Fibroblast of skin of right biceps (primary cell): ENCODE results near the gene GRIK4.
A peak's percentile ranks its signal among the peaks of the same experiment; 100 is the strongest.

Source experiments
- DNase-seq: peaks from one replicate; pipeline ENCODE4 v3.0.0-alpha.2; 2013

Gene GRIK4

GRCh38 chr11:120682332-120682649 is 170.7 kb downstream of the GRIK4 start:
- no peak for DNase-seq

GRCh38 chr11:120682866-120683265 is 171.3 kb downstream of the GRIK4 start:
- DNase-seq, result peak; percentile 63

GRCh38 chr11:120686516-120686915 is 175.0 kb downstream of the GRIK4 start:
- DNase-seq, result no peak

- DNase-seq, result no peak
Observed at GRCh38 chr11:120688163-120688562, 176.6 kb downstream of the GRIK4 start.

- DNase-seq, result no peak
Observed at GRCh38 chr11:120689596-120690275, 178.2 kb downstream of the GRIK4 start.

- no peak for DNase-seq
Observed at GRCh38 chr11:120690406-120690805, 178.9 kb downstream of the GRIK4 start.

GRCh38 chr11:120694726-120695125 is 183.2 kb downstream of the GRIK4 start:
- DNase-seq, result no peak

GRCh38 chr11:120695426-120695825 is 183.9 kb downstream of the GRIK4 start:
- no peak for DNase-seq

GRCh38 chr11:120695939-120696338 is 184.4 kb downstream of the GRIK4 start:
- DNase-seq, result no peak

GRCh38 chr11:120696597-120697218 is 185.2 kb downstream of the GRIK4 start:
- DNase-seq, result no peak

GRCh38 chr11:120698918-120699317 is 187.4 kb downstream of the GRIK4 start:
- no peak for DNase-seq

- no peak for DNase-seq
Observed at GRCh38 chr11:120702656-120703055, 191.1 kb downstream of the GRIK4 start.

- DNase-seq, result no peak
Observed at GRCh38 chr11:120703358-120704152, 192.0 kb downstream of the GRIK4 start.

GRCh38 chr11:120704256-120704750 is 192.8 kb downstream of the GRIK4 start:
- no peak for DNase-seq

- no peak for DNase-seq
Observed at GRCh38 chr11:120706257-120706656, 194.7 kb downstream of the GRIK4 start.

GRCh38 chr11:120707098-120707497 is 195.6 kb downstream of the GRIK4 start:
- DNase-seq, result no peak

GRCh38 chr11:120707663-120708062 is 196.1 kb downstream of the GRIK4 start:
- DNase-seq, result no peak

GRCh38 chr11:120708511-120709183 is 197.1 kb downstream of the GRIK4 start:
- no peak for DNase-seq

GRCh38 chr11:120709808-120710207 is 198.3 kb downstream of the GRIK4 start:
- no peak for DNase-seq

- DNase-seq, result peak; percentile 81
Observed at GRCh38 chr11:120710354-120711131, 199.0 kb downstream of the GRIK4 start.

GRCh38 chr11:120712014-120712413 is 200.5 kb downstream of the GRIK4 start:
- DNase-seq, result no peak

GRCh38 chr11:120712881-120713280 is 201.3 kb downstream of the GRIK4 start:
- DNase-seq, result no peak

- no peak for DNase-seq
Observed at GRCh38 chr11:120713296-120713695, 201.7 kb downstream of the GRIK4 start.
